SK-N-SH treated with all-trans-retinoic acid at 6 μM for 48 hours (cell line): ENCODE results near the gene CHEK2.

Experiments
- ATAC-seq: fragments of 200-7000 bp; cut with Tn5 transposase; 3 replicates; pipeline ENCODE4 v1.9.1; 2020; ENCODE audit warnings: mild to moderate bottlenecking, moderate library complexity
- ARNTL ChIP-seq: fragments of 450-650 bp; formaldehyde crosslinking; IDR thresholded peaks from 2 replicates; pipeline ENCODE4 v1.5.0; 2020; ENCODE audit warnings: low read depth, mild to moderate bottlenecking, moderate library complexity, borderline replicate concordance
- CSDC2 ChIP-seq: fragments of 250-450 bp; sonication (Bioruptor Pico); IDR thresholded peaks from 2 replicates; pipeline ENCODE4 v1.5.0; 2020; ENCODE audit warnings: mild to moderate bottlenecking, moderate library complexity
- ZFP3 ChIP-seq: fragments of 250-450 bp; sonication (Bioruptor Pico); IDR thresholded peaks from 2 replicates; pipeline ENCODE4 v1.5.0; 2020; ENCODE audit warnings: mild to moderate bottlenecking, moderate library complexity
- TF ChIP-seq, protein P1 (sequence below): fragments of 250-450 bp; sonication (Bioruptor Pico); IDR thresholded peaks from 2 replicates; pipeline ENCODE4 v1.5.0; 2020; ENCODE audit warnings: mild to moderate bottlenecking, moderate library complexity
- TF ChIP-seq, protein P2 (sequence below): fragments of 250-450 bp; sonication (Bioruptor Pico); IDR thresholded peaks from 2 replicates; pipeline ENCODE4 v1.5.1; 2021; ENCODE audit warnings: mild to moderate bottlenecking, moderate library complexity

Gene CHEK2

DNA sequence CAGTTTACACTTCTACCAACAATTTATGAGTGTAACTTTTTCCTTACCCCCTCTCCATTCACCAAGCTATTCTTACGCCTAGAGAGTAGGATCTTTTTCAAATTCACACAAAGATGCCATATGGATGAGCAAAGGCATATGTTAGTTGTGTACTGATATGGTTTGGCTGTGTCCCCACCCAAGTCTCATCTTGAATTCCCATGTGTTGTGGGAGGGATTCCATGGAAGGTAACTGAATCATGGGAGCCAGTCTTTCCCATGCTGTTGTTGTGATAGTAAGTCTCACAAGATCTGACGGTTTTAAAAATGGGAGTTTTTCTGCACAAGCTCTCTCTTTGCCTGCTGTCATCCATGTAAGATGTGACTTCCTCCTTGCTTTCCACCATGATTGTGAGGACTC is 102.3 kb downstream of the CHEK2 start:
- no peak for ATAC-seq
- TF ChIP-seq, protein P1, sequence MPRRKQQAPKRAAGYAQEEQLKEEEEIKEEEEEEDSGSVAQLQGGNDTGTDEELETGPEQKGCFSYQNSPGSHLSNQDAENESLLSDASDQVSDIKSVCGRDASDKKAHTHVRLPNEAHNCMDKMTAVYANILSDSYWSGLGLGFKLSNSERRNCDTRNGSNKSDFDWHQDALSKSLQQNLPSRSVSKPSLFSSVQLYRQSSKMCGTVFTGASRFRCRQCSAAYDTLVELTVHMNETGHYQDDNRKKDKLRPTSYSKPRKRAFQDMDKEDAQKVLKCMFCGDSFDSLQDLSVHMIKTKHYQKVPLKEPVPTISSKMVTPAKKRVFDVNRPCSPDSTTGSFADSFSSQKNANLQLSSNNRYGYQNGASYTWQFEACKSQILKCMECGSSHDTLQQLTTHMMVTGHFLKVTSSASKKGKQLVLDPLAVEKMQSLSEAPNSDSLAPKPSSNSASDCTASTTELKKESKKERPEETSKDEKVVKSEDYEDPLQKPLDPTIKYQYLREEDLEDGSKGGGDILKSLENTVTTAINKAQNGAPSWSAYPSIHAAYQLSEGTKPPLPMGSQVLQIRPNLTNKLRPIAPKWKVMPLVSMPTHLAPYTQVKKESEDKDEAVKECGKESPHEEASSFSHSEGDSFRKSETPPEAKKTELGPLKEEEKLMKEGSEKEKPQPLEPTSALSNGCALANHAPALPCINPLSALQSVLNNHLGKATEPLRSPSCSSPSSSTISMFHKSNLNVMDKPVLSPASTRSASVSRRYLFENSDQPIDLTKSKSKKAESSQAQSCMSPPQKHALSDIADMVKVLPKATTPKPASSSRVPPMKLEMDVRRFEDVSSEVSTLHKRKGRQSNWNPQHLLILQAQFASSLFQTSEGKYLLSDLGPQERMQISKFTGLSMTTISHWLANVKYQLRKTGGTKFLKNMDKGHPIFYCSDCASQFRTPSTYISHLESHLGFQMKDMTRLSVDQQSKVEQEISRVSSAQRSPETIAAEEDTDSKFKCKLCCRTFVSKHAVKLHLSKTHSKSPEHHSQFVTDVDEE = no peak
- TF ChIP-seq, protein P2, sequence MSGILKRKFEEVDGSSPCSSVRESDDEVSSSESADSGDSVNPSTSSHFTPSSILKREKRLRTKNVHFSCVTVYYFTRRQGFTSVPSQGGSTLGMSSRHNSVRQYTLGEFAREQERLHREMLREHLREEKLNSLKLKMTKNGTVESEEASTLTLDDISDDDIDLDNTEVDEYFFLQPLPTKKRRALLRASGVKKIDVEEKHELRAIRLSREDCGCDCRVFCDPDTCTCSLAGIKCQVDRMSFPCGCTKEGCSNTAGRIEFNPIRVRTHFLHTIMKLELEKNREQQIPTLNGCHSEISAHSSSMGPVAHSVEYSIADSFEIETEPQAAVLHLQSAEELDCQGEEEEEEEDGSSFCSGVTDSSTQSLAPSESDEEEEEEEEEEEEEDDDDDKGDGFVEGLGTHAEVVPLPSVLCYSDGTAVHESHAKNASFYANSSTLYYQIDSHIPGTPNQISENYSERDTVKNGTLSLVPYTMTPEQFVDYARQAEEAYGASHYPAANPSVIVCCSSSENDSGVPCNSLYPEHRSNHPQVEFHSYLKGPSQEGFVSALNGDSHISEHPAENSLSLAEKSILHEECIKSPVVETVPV (CRISPR knock-in tag) = no peak
- TF ChIP-seq ZFP3 (CRISPR knock-in tag) = no peak
- TF ChIP-seq ARNTL (CRISPR knock-in tag) = no peak
- no peak for TF ChIP-seq CSDC2 (CRISPR knock-in tag)
